ENCODE measurements around the gene NUTM1.

NUTM1 gene, protein sequence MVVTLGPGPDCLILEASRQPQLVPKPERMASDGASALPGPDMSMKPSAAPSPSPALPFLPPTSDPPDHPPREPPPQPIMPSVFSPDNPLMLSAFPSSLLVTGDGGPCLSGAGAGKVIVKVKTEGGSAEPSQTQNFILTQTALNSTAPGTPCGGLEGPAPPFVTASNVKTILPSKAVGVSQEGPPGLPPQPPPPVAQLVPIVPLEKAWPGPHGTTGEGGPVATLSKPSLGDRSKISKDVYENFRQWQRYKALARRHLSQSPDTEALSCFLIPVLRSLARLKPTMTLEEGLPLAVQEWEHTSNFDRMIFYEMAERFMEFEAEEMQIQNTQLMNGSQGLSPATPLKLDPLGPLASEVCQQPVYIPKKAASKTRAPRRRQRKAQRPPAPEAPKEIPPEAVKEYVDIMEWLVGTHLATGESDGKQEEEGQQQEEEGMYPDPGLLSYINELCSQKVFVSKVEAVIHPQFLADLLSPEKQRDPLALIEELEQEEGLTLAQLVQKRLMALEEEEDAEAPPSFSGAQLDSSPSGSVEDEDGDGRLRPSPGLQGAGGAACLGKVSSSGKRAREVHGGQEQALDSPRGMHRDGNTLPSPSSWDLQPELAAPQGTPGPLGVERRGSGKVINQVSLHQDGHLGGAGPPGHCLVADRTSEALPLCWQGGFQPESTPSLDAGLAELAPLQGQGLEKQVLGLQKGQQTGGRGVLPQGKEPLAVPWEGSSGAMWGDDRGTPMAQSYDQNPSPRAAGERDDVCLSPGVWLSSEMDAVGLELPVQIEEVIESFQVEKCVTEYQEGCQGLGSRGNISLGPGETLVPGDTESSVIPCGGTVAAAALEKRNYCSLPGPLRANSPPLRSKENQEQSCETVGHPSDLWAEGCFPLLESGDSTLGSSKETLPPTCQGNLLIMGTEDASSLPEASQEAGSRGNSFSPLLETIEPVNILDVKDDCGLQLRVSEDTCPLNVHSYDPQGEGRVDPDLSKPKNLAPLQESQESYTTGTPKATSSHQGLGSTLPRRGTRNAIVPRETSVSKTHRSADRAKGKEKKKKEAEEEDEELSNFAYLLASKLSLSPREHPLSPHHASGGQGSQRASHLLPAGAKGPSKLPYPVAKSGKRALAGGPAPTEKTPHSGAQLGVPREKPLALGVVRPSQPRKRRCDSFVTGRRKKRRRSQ

DNA sequence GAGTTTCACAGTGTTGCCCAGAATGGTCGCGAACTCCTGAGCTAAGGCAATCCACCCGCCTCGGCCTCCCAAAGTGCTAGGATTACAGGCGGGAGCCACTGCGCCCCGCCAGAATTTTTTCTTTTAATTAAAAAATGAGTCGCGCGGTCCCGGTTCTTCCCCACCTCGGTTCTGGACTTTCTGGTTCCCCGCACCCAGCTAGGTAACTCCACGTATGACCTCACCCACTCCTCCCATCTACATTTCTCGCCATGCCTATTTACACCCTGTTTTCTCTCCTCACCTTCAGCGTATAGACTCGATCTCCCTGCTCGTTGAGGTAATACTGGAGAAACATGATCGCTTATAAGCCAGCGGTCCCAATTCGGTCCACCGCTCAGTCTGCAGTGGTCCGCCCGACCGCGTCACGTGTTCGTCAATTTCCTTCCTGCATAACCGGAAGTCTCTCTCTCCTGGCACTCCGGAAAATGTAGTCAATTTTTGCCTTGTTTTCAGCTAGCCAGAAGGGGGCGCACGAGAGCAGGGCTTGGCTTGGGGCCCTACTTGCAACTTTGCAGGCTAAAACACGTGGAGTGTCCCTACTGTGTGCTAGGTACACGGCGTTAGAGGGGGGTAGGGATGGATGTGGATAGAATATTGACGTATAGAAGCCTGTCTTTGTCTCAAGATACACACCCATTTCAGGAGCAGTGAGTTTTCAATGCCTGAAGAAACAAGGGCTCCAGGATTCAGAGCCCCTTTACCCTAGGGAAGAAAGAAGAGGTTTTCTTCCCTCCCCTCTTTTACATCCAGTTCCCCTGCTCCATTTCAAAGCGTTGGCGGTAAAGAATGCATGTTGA lies at the start of gene NUTM1, which contains the start of gene NOP10:
Gene NUTM1 (plus strand): TSS at position 579 of the 839 bp plus-strand sequence. CDS start 382 bp downstream, outside the sequence.
Gene NOP10 (minus strand): TSS at position 400 of the 839 bp plus-strand sequence. CDS start 63 bp downstream, at position 337.
- peak; percentile 93 for DNase-seq (ENCODE audit: low spot score)

DNA sequence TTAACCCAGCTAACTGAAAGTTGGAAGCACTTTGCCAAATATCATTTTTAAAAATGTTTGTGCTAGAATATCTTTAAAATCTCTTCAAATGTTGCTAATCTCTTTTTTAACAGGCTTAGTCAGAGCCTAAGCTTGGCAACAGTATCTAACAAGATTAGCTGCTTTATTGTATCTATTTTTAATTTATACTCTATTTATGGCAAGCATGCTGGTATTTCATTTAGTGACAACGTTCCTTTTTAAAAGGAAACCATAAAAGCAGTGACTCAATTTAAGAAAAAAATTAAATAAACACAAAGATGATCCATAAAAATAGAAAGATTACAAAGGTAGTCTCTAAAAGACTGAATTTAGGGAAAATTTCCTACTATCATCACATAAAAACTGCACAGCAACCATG lies 46.1 kb upstream of the NUTM1 start:
- DNase-seq (ENCODE audit: low spot score), result no peak

DNA sequence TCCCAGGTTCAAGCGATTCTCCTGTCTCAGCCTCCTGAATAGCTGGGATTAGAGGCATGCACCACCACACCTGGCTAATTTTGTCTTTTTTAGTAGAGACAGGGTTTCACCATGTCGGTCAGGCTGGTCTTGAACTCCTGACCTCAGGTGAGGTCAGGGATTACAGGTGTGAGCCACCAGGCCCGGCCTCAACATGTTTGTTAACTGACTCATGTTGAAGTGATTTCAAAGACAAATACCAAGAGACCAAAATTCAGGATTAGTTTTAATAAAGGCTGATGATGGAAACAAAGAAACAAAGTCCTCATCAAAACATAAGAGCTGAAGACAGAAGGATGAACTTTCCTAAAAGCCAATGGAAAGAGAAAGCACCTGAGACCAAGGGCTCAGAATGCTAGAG lies 42.1 kb upstream of the NUTM1 start:
- DNase-seq (ENCODE audit: low spot score), result no peak

DNA sequence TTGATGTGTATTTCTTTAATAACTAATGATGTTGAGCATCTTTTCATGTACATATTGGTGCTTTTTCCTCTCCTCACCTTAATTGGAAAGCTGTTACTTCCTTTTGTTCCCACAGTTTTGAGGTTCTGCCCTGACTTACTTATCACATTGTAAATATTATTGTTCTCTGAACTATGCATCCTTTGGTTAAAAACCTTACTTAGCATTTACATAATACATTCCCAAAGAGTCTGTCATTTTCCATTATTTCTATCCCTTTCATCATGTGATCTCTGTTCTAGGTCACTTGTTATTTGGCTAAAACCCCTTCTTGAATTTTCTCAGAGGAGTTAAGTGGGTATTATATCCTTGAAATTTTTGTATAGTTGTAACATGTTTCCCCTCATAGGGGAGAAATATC lies 38.5 kb upstream of the NUTM1 start:
- no peak for DNase-seq (ENCODE audit: low spot score)

DNA sequence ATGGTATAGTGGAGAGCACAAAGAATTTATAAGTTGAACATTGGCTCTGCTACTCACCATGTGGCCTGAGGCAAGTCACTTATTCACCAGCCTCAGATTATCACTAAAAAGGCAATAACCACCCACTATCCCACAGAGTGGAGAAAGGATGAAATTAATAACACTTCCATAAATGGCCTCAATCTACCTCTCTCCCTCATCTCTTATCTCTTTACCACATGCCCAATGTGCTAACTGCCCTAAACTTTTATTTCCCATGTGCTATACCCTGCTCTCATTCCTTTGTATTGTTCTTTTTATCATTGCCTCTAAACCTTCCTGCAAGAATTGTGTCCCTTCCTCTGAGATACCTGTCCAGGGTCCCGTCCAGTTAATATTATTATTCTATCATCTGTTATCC lies 31.6 kb upstream of the NUTM1 start:
- DNase-seq (ENCODE audit: low spot score), result no peak

DNA sequence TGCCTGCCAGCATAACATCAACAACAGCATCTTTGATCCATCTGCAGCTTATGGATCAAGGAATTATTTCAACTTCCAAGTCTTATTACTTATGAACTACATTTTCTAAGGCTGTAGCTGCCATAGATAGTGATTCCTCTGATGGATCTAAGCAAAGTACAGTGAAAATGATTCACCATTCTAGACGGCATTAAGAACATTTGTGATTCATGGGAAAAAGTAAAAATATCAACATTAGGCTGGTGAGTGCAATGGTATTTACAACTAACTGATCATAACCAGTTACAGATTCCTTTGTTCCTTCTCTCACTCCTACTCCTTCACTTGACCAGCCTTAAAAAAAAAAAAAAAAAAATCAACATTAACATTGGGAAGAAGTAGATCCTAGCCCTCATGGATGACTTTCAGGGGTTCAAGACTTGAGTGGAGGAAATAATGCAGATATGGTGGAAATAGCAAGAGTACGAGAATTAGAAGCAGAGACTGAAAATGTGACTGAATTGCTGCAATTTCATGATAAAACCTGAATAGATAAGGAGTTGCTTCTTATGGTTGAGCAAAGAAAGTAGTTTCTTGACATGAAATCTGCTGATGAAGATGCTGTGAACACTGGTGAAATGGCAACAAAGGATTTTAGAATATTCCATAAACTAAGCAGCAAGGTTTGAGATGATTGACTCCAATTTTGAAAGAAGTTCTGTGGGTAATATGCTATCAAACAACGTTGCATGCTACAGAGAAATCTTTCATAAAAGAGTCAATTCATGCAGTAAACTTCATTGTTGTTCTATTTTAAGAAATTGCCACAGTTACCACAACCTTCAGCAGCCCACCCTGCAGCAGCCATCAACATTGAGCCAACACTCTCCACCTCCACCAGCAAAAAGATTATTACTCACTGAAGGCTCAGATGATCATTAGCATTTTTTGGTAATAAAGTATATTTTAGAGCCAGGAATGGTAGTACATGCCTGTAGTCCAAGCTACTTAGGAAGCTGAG lies 28.3 kb upstream of the NUTM1 start:
- DNase-seq (ENCODE audit: low spot score), result no peak

DNA sequence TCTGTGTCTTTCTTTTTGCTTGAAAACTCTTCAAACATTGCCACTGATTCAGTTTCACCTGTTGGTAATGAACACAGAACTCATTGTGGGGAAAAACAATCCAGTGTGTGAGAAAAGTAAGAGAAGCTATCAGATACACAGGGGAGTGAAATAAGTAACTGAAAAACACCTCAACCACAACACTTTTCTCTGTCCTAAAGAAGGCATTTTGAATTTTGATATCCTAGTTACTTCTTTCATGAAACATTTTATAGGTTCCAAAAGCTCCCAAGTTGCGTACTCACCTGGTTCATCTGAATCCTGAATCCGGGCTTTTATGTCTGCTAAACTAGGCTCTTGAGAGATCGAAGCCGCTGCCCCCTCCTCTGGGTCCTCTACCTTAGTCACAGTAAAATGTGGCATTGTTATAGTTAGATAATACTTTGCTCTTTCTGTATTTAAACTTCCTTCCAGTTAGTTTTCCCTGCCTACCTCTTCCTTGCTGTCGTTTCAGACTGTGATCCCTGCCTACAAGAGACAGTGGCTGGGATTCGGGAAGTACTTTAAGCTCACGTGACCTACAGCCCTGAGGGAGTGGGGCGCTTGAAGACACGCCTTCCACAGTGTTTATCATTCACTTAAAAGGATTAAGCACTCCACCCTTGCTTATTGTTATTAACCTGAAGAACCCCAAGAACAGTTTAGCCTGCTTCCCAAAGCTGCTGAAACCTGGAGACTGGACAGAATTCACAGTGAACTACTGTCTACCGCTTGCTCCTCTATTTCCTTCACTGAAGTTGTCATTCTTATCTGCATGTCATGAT lies 24.6 kb upstream of the NUTM1 start:
- DNase-seq (ENCODE audit: low spot score), result no peak

DNA sequence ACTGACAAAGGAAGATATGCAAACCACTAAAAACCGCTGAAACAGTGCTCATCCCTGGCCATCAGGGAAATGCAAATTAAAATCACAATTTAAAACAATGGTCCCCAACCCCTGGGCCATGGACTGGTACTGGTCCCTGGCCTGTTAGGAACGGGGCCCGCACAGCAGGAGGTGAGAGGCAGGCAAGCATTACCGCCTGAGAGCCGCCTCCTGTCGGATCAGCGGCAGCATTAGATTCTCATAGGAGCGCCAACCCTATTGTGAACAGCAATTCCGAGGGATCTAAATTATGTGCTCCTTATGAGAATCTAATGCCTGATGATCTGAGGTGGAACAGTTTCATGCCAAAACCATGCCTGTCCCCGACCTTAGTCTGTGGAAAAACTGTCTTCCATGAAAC lies 19.9 kb upstream of the NUTM1 start:
- no peak for DNase-seq (ENCODE audit: low spot score)

DNA sequence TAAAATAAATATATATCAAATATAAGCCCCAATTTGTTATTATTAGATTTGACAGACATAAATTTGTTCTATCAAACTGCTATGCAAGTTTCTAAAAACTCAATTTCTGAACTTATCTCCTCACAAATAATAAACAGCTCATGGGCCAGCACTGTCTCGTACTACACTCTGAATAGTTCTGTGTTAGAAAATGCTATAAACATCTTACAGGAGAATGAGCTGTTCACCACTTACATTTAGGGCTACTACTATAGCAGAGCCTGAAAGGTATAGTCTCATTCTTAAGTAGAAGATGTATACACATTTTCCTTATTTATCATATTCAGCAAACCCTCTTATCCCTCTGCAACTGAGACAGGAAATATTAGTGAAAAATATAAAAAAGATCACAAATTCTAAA lies 18.2 kb upstream of the NUTM1 start:
- DNase-seq (ENCODE audit: low spot score), result no peak

DNA sequence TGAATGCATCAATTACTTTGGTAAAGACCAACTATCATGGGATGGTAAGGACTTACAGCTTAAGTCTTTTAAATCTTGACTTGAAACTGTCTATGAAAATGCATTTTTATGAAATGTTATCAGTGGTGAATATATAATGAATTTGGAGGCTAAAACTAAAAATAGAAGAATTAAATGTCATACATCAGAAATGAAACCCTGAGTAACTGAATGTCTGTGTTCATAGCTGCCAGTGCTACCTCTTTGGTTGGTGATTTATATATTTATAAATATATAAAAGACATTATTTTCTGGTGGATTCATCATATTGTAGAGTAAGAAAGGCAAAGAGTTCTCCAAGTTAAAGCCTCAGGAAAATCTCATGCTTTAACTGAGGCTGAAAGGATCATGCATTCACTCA lies 17.7 kb upstream of the NUTM1 start:
- no peak for DNase-seq (ENCODE audit: low spot score)

DNA sequence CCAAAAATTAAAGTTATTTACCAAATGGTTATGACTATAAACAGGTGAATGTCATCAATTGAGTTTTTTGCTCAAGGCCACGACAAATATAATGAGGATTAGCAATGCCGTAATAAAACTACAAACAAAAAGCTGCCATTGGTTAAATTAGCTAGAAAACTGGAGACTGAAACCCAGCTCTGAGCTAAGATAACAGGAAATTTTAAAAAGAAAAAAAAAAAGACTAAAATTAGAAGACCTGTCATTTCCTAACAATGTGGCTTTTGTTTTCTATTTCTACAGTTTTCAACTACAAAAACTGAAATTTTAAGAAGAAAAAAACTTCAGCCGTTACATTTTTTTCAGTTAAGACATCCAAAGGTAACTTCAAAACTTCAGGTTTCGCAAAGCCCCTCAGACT lies 15.2 kb upstream of the NUTM1 start:
- no peak for DNase-seq (ENCODE audit: low spot score)

DNA sequence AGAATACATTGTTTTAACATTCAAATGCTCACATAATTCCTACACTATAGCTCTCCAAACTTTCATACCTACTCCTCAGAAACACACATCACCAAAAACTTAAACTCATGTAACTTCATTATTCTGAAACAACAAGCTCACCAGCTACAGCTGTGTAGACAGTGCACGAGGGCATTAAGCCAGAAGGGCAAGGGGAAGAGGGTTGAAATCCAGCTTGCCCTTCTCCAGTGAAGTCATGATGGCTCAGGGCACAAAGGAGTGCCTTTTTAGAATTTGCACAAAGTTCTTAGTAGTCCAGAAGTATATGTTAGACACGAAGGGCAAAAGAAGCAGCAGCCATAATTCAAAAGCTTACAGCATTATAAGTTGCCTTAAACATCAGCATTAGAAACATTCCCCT lies 14.1 kb upstream of the NUTM1 start:
- DNase-seq (ENCODE audit: low spot score), result no peak

DNA sequence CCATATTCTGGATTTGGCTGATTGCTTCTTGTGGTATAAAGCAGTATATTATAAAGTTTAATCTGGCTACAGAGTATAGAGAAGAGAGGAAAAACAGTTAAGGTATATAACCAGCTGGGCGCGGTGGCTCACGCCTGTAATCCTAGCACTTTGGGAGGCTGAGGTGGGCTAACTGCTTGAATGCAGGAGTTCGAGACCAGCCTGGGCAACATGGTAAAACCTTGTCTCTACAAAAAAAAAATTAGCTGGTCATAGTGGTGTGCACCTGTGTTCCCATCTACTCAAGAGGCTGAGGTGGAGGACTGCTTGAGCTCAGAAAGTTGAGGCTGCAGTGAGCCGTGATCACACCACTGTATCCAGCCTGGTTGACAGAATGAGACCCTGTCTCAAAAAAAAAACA lies 12.8 kb upstream of the NUTM1 start:
- DNase-seq (ENCODE audit: low spot score), result no peak

DNA sequence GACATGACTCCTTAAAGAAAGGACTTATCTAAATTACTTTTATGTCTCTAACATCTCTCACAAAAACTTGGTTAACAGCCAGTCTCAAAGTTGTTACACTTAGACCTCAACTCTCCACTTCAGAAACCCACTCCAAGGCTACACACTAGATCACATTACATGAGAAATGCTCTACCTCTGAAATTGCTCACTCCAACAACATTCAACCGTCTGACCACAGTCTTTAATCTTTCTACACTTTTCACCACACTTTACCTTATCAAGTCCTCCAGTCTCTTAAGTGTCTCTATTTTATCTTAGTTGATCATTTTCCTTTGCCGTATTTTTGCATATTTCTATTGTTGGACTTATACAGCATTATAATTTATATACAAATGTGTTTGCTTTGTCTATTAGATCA lies 11.3 kb upstream of the NUTM1 start:
- DNase-seq (ENCODE audit: low spot score), result no peak

DNA sequence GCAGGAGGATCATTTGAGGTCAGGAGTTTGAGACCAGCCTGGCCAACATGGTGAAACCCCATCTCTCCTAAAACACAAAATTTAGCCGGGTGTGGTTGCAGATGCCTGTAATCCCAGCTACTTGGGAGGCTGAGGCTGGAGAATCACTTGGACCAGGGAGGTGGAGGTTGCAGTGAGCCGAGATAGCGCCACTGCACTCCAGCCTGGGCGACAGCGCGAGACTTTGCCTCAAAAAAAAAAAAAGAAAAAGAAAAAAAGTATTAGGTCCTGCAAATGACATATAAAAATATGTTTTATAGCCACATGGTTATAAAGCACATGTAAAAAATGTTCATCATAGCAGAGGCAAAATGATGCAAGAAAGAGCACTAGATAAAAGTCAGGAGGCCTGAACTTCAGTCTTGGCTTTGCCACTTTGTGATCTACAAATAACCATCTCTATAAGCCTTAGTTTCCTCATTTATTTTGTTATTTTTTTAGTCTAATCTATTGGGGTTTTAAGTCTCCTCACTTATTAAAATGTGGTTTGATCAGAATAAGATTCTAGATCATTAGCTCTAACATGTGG lies 10.5 kb upstream of the NUTM1 start:
- no peak for DNase-seq (ENCODE audit: low spot score)

DNA sequence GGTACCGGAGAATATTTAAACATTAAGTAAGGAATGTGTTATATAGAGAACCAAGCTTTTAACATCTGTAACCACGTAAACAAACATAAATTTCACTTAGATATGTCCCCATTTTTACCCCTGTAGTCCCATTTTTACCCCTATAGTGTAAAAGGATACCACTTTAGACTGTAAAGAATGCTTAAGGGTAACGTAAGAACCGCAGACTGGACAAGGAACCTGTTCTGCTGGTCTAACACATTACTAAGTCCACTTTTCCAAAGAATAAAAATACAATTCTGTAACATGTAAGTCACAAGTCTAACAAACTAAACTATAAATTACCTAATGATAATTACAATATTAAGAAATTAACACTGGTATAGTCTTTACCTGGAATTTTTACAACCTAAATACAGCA lies 8.4 kb upstream of the NUTM1 start:
- DNase-seq (ENCODE audit: low spot score), result no peak

DNA sequence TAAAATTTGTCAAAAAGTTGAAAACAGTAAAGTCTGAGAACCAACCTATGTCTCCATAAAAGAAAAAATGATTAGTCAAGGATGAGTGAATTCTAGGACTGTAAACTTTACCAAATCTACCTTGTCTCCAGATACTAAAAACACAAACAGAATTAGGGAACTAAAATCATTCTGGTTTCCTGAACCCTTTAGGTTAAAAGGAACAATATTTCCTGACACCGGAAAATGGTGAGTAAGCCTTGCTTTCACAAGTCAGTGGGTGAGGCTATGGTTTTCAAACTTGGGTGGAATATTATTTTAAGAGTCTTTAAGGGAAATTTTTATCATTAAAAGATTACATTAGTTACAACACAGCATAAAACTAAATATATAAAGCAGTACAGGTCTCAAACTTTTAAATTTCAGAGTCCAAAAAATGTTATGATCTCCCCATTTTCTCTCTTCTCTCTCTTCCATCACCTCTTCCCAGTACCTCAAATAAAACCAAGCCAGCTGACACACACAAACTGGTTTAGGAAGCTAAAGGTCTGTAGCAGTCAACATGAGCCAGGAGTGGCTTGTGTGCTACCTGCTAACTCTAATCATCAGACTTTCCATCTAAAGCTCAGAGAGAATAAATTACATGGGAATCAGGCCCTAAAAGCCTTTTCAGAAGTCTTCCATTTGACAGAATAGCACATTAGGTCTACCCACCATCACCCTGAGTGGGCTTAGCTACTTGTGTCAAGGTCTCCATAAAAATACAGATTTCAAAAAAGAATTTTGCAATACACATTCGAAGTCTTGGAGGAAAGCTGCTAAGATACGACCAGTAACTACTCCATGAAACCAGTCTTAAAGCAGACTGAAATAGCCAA lies 7.7 kb upstream of the NUTM1 start:
- no peak for DNase-seq (ENCODE audit: low spot score)

All from left forelimb (tissue), 1 donor.